Posterior cingulate gyrus (tissue), 11 donors: Measurements from ENCODE around the gene NOS1.
"Not testable (repeated sequence)": the region's sequence is repeated elsewhere in the genome, so short reads cannot be mapped to it uniquely, and the experiment has no call there.

Experiments
- DNase-seq, 10 donors: peaks; one replicate each; pipeline versions ENCODE4 v3.0.0 to v3.0.0-alpha.2; 2020 to 2021; ENCODE audit warnings: mixed read lengths in 3 of 10
- intact Hi-C: fragments of 100-400 bp; cut with DNase I; formaldehyde crosslinking; loops from one replicate; pipeline ENCODE4 v1.15.1; 2023

The NOS1 gene

DNA sequence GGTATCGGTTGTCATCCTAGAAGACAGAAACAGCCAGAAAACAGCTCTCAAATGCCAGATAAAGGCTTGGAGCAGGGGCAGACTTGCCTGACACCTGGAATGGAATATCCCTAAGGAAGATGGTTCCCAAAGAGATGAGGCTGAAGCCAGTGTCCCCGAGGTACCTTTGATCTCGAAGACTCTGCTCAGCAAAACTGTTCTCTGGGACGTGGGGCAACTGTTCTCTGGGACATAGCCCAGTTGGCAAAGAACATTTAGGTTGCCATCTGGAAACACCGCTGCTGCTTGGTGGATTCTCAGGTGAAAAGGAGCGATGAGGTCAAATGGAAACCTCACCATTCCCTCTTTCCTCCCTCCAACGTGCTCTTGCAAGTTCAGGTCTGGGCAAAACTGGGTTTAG lies 143.3 kb downstream of the NOS1 start:
- no peak for DNase-seq
- intact Hi-C loops: no loop called here

DNA sequence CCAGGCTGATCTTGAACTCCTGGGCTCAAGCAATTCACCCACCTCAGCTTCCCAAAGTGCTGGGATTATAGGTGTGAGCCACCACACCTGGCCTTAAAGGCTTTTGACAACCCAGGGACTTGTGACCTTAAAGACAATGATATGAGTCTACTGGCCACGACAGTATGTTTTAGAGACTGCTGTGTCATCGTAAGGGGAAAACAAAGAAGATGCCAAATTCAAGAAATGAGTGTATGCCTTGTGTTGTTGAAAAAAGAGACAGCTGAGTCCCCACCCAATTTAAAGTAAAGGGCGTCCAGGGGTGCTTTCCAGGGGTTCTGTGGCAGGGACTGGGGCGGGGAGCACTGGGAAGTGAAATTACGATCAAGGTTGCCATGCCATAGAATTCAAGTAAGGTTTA lies 144.7 kb downstream of the NOS1 start:
- no peak for DNase-seq
- intact Hi-C loops: no loop called here

DNA sequence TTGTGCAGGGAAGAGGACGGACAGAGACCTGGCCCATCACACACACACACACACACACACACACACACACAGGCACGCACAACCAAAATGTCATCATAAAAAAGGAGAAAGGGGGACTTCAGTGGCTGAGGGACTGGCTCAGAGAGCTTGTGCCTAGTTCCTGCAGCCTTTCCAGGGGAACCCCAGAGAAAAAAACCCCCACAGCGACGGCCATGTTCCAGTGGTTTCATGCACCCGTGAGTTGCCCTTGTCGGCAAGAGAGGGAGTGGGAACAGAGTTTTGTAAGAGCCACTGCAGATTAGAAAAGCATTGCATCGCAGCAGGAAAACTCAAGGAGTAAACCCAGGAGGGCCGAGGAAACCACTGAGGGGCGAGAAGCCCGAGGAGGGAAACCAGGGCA lies 146.6 kb downstream of the NOS1 start:
- peak in 1 of 10 donors; percentile 20 for DNase-seq
- intact Hi-C loops: no loop called here

DNA sequence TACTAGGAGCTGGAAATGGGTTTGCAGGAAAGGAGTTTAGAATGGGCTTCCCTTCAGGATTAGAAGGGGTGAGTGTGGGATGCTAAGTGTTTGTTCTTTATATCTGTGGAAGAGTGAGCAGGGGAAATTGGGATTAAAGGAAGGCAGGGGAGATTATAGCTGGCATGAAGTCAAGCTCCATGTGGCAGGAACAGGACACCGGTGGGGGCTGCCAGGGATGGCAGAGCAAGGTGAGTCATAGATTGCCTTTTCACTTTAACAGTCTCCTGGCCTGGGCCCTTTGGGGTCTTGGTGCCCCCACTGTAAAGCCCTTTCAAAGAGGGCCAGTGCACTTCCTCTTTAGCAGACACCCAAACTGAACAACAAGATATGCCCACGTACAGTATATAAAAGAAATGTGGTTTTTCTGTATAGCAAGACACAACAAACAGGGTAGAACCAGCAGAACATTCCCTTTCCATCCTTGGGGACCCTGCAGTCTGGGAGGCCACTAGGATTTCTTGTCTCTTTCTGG lies 148.1 kb downstream of the NOS1 start:
- DNase-seq: peak in 1 of 10 donors; percentile 27
- intact Hi-C loops: loop anchor here (2.0 kb wide), 1 partner anchor 623 kb away; no protein-coding TSS in a partner anchor

DNA sequence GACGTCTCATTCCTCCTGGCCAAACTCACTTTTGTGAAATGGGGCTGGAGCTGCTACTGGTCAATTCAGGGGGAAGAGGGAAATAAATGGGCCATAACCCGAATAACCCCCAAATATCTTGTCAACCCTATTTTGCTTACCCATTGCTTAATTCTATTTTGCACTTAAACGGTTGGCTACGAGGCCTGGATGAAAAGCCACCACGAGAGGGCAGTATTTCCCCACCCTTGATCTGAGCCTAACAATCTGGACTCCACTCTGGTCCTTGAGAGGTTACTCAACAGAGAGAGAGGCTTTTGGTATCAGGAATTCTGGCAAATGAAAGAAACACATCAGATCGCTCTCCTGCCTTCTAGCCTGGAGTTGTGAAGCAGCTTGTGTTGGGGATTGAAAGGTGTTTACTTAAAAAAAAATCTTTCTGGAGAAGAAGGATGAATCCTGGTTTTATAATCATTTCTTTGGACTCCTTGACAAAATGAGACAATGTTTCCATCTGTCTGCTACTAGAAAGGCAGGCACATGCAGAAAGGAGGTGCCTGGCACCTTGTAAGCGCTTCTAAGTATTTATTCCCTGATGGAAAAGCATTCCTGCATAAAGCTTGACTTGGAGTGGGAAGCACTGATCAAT lies 148.7 kb downstream of the NOS1 start:
- peak; percentile 38 to 93 (median 77) for DNase-seq
- intact Hi-C loops: loop anchor here (2.0 kb wide), 1 partner anchor 624 kb away; no protein-coding TSS in a partner anchor

DNA sequence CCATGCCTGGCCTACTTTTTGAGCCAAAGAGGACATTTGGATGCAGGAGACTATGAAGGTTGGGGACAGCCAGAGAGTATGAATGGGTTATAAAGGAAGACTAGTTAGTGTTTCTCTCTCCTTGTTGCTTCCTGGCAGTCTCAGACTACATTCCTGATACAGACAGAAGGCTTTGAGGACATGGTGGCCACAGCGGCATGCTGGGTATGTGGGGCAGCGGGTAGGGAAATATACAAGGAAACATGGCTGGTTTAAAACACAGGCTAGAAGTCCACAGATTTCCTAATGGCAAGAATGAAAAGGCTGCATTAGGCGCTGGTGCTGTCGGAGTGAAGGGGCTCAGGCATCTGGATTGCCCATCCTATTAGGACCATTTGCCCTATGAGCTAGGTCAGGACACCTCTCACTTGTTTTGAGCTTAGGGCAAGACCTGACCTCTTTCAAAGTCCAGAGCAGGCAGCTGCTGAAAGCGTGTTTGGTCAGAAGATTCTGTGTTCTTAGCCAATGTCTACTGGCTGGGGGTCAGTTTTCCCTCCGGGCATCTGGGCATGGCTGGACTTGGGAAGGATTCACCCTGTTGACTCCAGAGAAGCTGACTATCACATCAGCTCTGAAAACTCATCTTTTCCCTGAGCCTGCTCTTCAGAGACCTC lies 151.0 kb downstream of the NOS1 start:
- peak in 1 of 10 donors; percentile 46 for DNase-seq
- intact Hi-C loops: no loop called here

DNA sequence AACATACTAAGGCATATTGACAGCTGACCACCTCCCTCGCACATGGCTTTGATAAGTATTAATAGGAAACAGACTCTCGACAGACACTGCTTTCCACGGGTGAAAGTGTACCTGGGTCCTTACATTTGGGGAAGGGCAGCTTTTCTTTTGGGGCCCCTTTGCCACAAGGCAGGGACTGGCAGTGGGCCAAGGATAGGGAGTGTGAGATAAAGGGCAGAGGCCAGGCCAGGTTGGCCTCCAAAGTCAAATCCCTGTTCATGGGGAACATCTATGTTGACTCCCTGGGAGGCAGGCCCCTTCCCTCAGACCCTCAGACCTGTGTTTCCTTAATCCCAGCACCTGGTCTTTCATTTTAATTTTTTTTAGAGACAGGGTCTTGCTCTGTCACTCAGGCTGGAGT lies 151.8 kb downstream of the NOS1 start:
- DNase-seq: peak in 2 of 10 donors; percentile 48 to 65
- intact Hi-C loops: no loop called here

DNA sequence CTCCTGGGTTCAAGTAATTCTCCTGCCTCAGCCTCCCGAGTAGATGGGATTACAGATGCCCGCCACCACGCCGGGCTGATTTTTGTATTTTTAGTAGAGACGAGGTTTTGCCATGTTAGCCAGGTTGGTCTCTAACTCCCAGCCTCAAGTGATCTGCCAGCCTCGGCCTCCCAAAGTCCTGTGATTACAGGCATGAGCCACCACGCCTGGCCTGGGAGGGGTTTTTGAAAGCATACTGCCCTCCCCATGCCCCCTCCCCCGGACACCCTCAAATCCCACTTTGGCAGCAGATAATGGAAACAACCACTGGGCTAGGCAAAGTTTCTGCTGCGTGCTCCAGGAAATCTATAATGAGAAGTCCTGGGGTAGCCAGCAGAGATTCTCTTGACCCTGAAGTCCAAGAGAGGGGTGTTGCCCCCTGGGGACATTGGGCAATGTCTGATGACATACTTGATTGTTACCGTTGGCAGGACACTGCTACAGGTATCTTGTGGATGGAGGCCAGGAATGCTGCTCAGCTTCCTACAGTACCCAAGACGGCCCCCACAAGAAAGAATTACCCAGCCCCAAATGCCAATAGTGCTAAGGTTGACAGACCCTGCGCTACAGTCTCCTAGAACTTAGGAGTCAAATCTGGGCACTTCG lies 152.5 kb downstream of the NOS1 start:
- peak in 2 of 10 donors; percentile 49 to 55 for DNase-seq
- intact Hi-C loops: no loop called here

DNA sequence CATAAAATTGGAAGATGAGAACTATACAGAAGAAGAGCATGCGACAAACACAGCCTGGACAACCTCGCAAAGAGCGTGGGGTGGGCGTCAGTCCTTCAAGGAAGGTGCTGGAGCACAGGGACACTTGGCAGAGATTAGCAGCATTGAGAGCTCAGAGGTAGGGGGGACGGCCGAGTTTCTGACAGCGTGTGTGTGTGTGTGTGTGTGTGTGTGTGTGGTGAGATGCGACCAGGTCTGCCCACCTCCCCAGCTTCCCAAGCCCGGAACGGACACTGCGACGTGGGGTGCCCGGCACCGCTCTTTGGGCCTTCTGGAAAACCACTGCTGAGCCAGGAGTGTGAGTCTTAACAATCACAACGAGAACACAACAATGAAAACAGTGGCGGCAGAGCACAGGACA lies 153.2 kb downstream of the NOS1 start:
- intact Hi-C loops: no loop called here
- DNase-seq: peak in 2 of 10 donors; percentile 55 to 57

DNA sequence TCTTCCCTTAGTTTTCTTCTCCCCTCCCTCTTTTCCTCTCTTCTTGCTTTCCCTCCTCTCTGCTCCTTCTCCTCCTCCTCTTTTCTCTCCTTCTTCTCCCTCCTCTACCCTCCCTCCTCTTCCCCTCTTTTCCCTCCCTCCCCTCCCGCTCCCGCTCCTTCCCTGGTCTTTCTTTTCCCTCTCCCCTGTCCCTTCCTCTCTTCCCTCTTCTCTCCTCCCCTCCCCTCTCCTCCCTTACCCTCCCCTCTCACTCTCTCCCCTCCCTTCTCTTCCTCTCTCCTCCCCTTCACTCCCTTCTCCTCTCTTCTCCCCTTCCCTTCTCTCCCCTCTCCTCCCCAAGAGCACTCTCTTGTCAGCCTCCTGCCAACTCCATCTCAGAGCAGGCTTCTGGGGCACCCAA lies 153.8 kb downstream of the NOS1 start:
- DNase-seq: no peak
- intact Hi-C loops: no loop called here

DNA sequence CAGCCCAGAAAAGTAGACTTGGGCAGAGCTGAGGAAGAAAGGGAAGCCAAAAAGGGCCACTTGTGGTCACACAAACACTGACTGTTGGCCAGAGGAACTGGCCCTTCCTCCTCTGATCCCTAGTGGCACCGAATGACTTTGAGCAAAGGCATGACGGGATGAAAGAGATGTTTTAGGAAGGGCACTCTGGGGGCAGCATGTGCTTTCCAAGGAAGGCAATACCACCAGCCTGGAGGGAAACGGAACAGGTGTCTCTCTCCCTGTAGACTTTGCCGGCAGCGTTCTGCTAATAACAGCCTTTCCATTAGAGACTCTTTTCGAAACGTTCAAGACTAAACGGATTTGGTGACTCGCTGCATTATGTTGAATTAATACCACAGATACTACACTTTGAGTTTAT lies 158.9 kb downstream of the NOS1 start:
- peak in 1 of 10 donors; percentile 22 for DNase-seq

DNA sequence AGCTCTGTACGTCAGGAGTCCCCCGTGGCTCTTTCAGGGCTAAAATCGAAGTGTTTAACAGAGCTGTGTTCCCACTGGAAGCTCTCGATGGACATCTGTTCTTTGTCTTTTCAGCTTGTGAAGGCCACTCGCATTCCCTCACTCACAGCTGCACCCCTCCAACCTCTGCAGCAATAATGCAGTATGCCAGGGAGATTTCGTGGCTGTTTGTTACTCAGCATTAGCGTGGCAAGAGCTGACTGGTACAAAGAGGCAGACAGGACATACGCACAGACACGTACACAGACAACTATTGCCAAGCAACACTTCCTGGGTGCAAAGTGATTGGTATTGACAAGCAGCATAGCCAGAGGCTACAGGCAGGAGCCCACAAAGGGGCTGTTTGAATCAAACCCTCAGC lies 159.4 kb downstream of the NOS1 start:
- peak in 1 of 10 donors; percentile 31 for DNase-seq
- intact Hi-C loops: no loop called here

More for the DNA sequence above, 158.9 kb downstream of the NOS1 start:
- intact Hi-C loops: no loop called here

DNA sequence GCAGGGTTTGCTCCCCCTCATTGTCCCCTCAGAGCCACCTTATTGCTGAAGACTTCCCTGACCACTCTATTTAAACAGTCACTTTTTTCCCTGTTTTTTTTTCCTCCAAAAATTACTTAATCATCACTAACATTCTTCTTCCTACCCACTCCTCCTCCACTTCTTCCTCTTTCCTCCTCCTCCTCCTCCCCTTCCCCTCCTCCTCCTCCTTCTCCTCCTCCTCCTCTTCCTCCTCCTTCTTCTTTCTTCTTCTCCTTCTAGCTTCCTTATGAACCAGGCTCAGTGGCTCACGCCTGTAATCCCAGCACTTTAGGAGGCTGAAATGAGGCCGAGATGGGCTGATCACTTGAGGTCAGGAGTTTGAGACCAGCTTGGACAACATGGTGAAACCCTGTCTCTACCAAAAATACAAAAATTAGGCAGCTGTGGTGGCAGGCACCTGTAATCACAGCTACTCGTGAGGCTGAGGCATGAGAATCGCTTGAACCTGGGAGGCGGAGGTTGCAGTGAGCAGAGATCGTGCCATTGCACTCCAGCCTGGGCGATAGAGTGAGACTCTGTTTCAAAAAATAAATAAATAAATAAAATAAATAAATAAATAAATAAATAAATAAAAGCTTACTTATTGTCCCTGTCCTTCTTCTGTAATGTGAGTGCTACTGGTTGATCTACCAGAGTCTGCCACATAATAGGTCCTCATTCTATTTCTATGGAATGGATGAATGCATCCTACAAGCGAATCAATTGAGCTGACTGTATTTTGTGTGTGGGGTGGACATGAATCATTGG lies 161.3 kb downstream of the NOS1 start:
- intact Hi-C loops: not testable (repeated sequence)

DNA sequence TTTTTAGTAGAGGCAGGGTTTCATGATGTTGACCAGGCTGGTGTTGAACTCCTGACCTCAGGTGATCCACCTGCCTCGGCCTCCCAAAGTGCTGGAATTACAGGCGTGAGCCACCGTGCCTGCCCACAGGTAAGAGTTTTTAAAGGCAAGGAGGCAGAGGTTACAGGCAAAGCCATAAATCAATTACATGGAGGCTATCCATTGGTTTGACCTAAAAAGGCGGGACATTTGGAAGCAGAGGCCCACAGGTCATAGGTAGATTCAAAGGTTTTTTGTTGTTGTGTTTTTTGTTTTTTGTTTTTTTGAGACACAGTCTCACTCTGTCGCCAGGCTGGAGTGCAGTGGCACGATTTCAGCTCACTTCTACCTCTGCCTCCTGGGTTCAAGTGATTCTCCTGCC lies 165.1 kb downstream of the NOS1 start:
- DNase-seq, intact Hi-C loops: not testable (repeated sequence)

More for the DNA sequence above, 161.3 kb downstream of the NOS1 start:
- DNase-seq: peak in 1 of 10 donors; percentile 13

DNA sequence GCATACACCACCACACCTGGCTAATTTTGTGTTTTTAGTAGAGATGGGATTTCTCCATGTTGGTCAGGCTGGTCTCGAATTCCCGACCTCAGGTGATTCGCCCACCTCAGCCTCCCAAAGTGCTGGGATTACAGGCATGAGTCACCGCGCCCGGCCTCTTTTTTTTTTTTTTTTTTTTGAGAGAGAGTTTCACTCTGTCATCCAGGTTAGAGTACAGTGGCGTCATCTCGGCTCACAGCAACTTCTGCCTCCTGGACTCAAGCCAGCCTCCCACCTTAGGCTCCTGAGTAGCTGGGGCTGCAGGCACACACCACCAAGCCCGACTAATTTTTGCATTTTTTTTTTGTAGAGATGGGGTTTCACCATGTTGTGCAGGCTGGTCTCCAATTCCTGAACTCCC lies 166.4 kb downstream of the NOS1 start:
- DNase-seq, intact Hi-C loops: not testable (repeated sequence)

DNA sequence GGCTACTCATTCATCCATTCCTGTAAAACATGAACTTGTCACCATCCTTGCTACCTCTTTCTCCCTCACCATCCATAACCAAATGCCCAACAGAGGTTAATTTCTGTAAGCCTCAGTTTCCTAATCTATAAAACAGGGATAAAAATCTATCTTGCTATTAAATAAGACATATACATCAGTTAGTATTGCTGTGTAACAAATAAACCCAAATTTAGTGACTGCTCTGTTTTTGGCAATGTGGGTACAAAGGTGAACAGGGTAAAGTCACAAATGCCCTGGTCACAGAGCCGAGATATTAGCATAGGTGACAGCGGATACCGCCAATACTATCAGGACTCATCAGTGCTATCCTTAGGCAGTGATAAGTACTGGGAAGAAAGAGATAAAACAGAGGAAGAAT lies 167.5 kb downstream of the NOS1 start:
- intact Hi-C loops: no loop called here
- no peak for DNase-seq

DNA sequence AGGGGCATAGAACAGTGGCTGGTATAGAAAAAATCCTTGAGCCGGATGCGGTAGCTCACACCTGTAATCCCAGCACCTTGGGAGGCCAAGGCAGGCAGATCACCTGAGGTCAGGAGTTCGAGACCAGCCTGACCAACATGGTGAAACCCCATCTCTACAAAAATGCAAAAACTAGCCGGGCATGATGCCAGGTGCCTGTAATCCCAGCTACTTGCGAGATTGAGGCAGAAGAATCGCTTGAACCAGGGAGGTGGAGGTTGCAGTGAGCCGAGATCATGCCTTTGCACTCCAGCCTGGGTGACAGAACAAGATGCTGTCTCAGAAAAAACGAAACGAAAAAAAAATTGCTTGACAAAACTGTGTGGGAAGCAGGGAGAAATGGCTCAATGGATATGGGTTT lies 168.8 kb downstream of the NOS1 start:
- intact Hi-C loops: not testable (repeated sequence)
- DNase-seq: peak in 1 of 10 donors; percentile 59

DNA sequence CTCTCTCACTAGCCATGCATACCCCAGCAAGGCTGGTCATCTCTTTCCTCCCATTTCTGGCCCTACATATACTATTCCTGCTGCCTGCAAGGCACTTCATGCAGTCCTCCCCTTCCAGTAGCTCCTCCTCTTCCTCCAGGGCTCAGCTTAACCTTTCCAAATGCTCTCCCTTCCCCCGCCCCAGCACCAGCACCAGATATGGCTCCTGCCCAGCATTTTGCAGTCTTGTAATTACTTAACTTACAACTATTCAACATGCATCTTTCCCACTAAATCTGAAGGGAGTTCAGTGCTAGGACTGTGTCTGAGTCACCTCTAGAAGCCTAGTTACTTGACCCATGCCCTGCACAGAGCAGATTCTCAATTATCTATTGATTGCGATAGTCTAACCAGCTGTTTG lies 169.4 kb downstream of the NOS1 start:
- DNase-seq: peak in 1 of 10 donors; percentile 53
- intact Hi-C loops: no loop called here

DNA sequence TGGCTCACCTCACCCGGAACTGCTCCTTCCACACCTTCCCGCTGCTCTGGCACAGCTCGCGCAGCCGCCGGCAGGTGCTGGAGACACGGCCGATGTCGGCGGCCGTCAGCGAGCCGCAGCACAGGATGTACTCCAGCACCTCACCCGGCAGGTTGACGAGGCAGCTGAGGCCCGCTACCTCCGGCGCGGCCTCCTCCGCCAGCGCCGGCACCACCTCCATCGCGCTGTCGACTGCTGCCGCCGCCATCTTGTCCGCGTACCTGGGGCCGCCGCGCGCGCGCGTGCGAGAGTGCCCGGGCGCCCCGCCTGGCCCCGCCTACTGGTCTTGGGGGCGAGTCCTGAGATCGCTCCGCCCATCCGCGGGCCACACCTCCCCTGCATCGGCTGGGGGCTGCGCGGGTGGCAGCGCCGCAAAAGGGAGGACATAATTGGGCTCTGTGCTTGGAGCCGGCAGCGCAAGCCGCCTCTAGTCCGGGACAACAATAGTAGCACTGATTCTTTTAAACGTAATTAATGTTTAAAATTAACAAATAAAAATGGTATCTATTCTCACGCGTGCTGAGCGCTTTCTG lies 171.1 kb downstream of the NOS1 start, which contains the start of gene FBXO21:
Gene FBXO21 (minus strand): TSS at position 261 of the 572 bp plus-strand sequence. CDS start 14 bp downstream, at position 247.
- intact Hi-C loops: no loop called here
- DNase-seq: peak; percentile 88 to 99 (median 94)

DNA sequence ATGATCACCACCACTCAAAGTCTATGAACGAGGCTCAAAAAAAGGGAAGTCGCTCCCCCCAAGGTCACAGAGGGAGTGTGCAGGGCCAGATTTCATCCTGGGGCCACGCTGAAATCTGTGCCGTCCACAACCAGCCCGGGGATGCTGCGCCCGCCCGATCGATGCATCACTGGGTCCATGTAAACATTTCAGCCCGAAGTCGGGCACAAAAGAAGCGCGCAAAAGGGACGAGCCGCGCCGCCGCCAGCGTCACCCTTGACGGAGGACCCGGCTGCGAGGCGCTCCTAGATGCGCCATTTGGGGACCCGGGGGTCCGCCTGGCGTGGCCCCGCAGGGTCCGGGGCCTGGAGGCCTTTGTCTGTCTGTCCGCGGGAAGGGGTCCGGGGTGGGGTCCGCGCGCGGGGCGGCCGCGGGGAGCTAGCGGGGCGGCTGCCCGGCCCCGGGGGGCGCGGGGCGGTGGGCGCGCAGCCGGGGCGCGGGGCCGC lies 171.7 kb downstream of the NOS1 start:
- intact Hi-C loops: no loop called here
- DNase-seq: peak in 8 of 10 donors; percentile 33 to 91 (median 45)
